ENCODE data around the gene CACNA1S. TPM values are rescaled to one million over a fixed set of nuclear protein-coding genes. Genes with fewer than 3 reads are reported as not detected.

The CACNA1S gene
- not detected in 2 replicates for total RNA-seq

GRCh38 chr1:201112173-201112731 is at the start of gene CACNA1S:
CACNA1S (minus strand) TSS chr1:201112426; CDS start chr1:201112339, 87 bp downstream.

GRCh38 chr1:201154389-201155165 is 42.4 kb upstream of the CACNA1S start, which contains the start of gene TMEM9:
TMEM9 (minus strand) TSS chr1:201154474; CDS start chr1:201153923, 551 bp downstream.

GRCh38 chr1:201126832-201127754 is 14.9 kb upstream of the CACNA1S start, which contains the start of gene ASCL5:
ASCL5 (minus strand) TSS chr1:201127184; CDS start chr1:201115372, 11,812 bp downstream.

GRCh38 chr1:201023517-201023902 is 88.7 kb downstream of the CACNA1S start, which contains the start of gene KIF21B:
KIF21B (minus strand) TSS chr1:201023714; CDS start chr1:201023383, 331 bp downstream.

Other genes with a start within 250 kb of the CACNA1S start
- gene GPR25, start 239.4 kb downstream of the CACNA1S start, total RNA-seq: not detected in 2 replicates
- gene INAVA, start 217.5 kb downstream of the CACNA1S start, total RNA-seq: not detected in 2 replicates
- gene KIF21B, start 88.7 kb downstream of the CACNA1S start, total RNA-seq: under 0.01 TPM in 2 replicates
- not detected in 2 replicates for gene ASCL5, start 14.8 kb upstream of the CACNA1S start, total RNA-seq
- gene TMEM9, start 42.0 kb upstream of the CACNA1S start, total RNA-seq: 85.1 and 98.1 TPM in 2 replicates
- under 0.01 TPM in 2 replicates for gene IGFN1, start 78.4 kb upstream of the CACNA1S start, total RNA-seq
- gene PKP1, start 171.1 kb upstream of the CACNA1S start, total RNA-seq: under 0.01 TPM in 2 replicates